T-cell (primary cell): ENCODE measurements around the gene COX15. TPM values are rescaled to one million over a fixed set of nuclear protein-coding genes. Genes with fewer than 3 reads are reported as not detected.
"Not testable (repeated sequence)": the region's sequence is repeated elsewhere in the genome, so short reads cannot be mapped to it uniquely, and the experiment has no call there.

Experiments used
- ATAC-seq, 4 experiments: fragments of 200-7000 bp in 3 of 4; fragments of 150-1000 bp in 1 of 4; cut with Tn5 transposase; replicated peaks in 1 of 4; 1 replicate in 3 of 4; 2 replicates in 1 of 4; pipeline ENCODE4 v1.10.0; 2021; ENCODE audit warnings: moderate library complexity in 3 of 4, mild to moderate bottlenecking in 2 of 4, moderate number of reproducible peaks in 1 of 4
- CTCF ChIA-PET, 2 donors: fragments of 300-600 bp; sonication (Branson Sonifier 250); formaldehyde crosslinking; loops; one replicate each; lab custom pipeline; 2022; ENCODE audit warnings: antibody characterized with exemption in 2 of 2; lab: Charles Lee
- POLR2A ChIA-PET, 2 donors: fragments of 300-600 bp; sonication (Branson Sonifier 250); formaldehyde crosslinking; loops; one replicate each; lab custom pipeline; 2022; ENCODE audit warnings: antibody characterized with exemption in 2 of 2; lab: Charles Lee
- DNase-seq, 35 experiments: peaks; one replicate each; pipeline versions ENCODE4 v3.0.0 to v3.0.0-alpha.2; 2013 to 2023
- H3K27ac ChIP-seq: one replicate; pipeline ENCODE4 v1.5.1; 2013; ENCODE audit warnings: low read length
- H3K27me3 ChIP-seq, 2 experiments: replicated peaks in 1 of 2; 1 replicate in 1 of 2; 2 replicates in 1 of 2; pipeline versions ENCODE4 v1.6.1 to v1.7.0; 2013; ENCODE audit warnings: low read length in 1 of 2, mixed read lengths in 1 of 2; ENCODE audit not compliant: control insufficient read depth in 2 of 2, insufficient read depth in 2 of 2; ENCODE audit errors: extremely low read depth in 1 of 2
- H3K36me3 ChIP-seq, 2 donors: 1 replicate in 1 of 2; 2 replicates in 1 of 2; pipeline versions ENCODE4 v1.6.1 to v1.7.0; 2013; ENCODE audit warnings: low read length in 1 of 2; ENCODE audit not compliant: control insufficient read depth in 2 of 2, insufficient read depth in 1 of 2; ENCODE audit errors: extremely low read depth in 1 of 2
- H3K4me1 ChIP-seq, 2 experiments: 1 replicate in 1 of 2; 2 replicates in 1 of 2; pipeline versions ENCODE4 v1.6.1 to v1.7.0; 2013; ENCODE audit warnings: low read length in 2 of 2, mixed read lengths in 1 of 2; ENCODE audit not compliant: insufficient read depth in 2 of 2, control insufficient read depth in 1 of 2; ENCODE audit errors: extremely low read depth in 1 of 2
- H3K4me3 ChIP-seq, 2 donors: 1 replicate in 1 of 2; 2 replicates in 1 of 2; pipeline versions ENCODE4 v1.5.1 to v1.7.0; 2013; ENCODE audit warnings: mild to moderate bottlenecking in 2 of 2, low read length in 1 of 2, moderate library complexity in 1 of 2; ENCODE audit not compliant: control insufficient read depth in 1 of 2; ENCODE audit errors: extremely low read depth in 1 of 2
- H3K9me3 ChIP-seq: 2 replicates; pipeline ENCODE4 v1.7.0; 2013
- H3K27ac Mint-ChIP-seq, 2 donors: one replicate each; pipeline ENCODE4 v1.8.0; 2020 to 2021; ENCODE audit warnings: mild to moderate bottlenecking in 2 of 2, mixed read lengths in 2 of 2
- H3K27me3 Mint-ChIP-seq, 2 donors: one replicate each; pipeline ENCODE4 v1.8.0; 2021 to 2022; ENCODE audit warnings: mixed read lengths in 2 of 2
- H3K36me3 Mint-ChIP-seq: one replicate; pipeline ENCODE4 v1.8.0; 2021; ENCODE audit warnings: mixed read lengths
- H3K4me1 Mint-ChIP-seq, 3 donors: one replicate each; pipeline ENCODE4 v1.8.0; 2020 to 2022; ENCODE audit warnings: mixed read lengths in 3 of 3, mild to moderate bottlenecking in 1 of 3
- H3K4me3 Mint-ChIP-seq, 3 donors: one replicate each; pipeline ENCODE4 v1.8.0; 2020 to 2022; ENCODE audit warnings: mild to moderate bottlenecking in 3 of 3, mixed read lengths in 3 of 3, moderate library complexity in 3 of 3
- H3K9me3 Mint-ChIP-seq, 3 donors: one replicate each; pipeline ENCODE4 v1.8.0; 2020 to 2022; ENCODE audit warnings: mixed read lengths in 3 of 3
- WGBS: methylation state at CpG from one replicate; pipeline ENCODE4 v1.1.5; 2013; ENCODE audit warnings: missing lambda C conversion rate; ENCODE audit not compliant: insufficient coverage; 5-methylcytosine and 5-hydroxymethylcytosine counted together
- total RNA-seq, 35 experiments: library from RNA in 6 of 35; stranded (reverse) in 6 of 35; fragments of 120-200 nt in 1 of 35; gene quantifications; one replicate each; pipeline versions ENCODE4 v1.2.1 to v1.2.4 and lab custom pipeline; 2013 to 2026

The COX15 gene
- total RNA-seq, 5 donors from 2014 or later (not counting 1 experiment from before 2014, with no cell fraction given) = 18.6 to 36.7 (median 31.5) TPM

DNA sequence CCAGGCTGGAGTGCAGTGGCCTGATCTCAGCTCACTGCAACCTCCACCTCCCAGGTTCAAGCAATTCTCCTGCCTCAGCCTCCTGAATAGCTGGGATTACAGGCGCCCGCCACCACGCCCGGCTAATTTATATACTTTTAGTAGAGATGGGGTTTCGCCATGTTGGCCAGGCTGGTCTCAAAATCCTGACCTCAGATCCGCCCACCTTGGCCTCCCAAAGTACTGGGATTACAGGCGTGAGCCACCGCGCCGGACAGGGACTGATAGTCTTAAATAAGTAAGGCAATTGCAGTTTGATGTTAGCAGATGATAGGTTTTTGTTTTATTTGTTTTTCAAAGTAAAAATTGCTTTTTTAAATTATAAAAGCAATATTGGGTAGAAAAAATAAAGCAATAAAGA, 2.2 kb upstream of the COX15 start:
- H3K27ac Mint-ChIP-seq, POLR2A ChIA-PET, H3K4me3 ChIP-seq, H3K9me3 ChIP-seq, ATAC-seq, H3K27me3 ChIP-seq, H3K9me3 Mint-ChIP-seq, H3K27ac ChIP-seq, DNase-seq, H3K27me3 Mint-ChIP-seq: not testable (repeated sequence)
- Mint-ChIP-seq H3K4me1 (peaks cover 53 to 60% (median 57%) of the 10 kb centered on the region in 3 donors), H3K4me3 (peak overlapping the region in 2 of 3 donors; percentile 69 to 100), H3K36me3 (peaks cover 28% of the 10 kb centered on the region)
- peaks cover 0 to 18% of the 10 kb centered on the region in 2 donors for H3K36me3 ChIP-seq
- WGBS = no CpG with 5 or more reads among the region's 10 CpGs
- CTCF ChIA-PET = interaction anchor here in 1 of 2 donors (0.7 kb wide), 1 partner anchor 298 kb away, joined by 4 read pairs; no protein-coding TSS in a partner anchor
- peaks cover 17 to 22% of the 10 kb centered on the region in 2 experiments for H3K4me1 ChIP-seq

DNA sequence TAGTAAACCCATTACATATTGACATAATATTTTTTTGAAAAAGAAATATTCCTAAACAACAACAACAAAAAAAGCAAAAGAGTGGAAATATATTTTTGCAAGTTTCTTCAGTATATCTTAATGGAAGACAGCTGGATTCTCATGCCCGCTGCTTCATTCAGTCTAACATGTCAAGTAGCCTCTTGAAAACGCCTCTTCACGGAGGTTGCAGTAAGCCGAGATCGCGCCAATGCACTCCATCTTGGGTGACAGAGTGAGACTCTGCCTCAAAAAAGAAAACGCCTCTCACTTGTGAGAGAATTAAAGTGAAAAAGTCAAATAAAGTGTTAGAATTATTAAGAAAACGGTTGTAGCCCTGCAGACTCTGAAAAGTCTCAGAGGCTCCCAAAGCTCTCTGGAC, 1.4 kb upstream of the COX15 start:
- Histone ChIP-seq H3K4me3 (peak overlapping the region in 1 of 2 donors; percentile 75), H3K9me3 (no peaks in the 10 kb centered on the region), H3K36me3 (peaks cover 0 to 18% of the 10 kb centered on the region in 2 donors), H3K4me1 (peaks cover 17 to 22% of the 10 kb centered on the region in 2 experiments), H3K27me3 (no peaks in the 10 kb centered on the region), H3K27ac (no peak overlapping the region)
- CTCF ChIA-PET = interaction anchor here in 1 of 2 donors (1.8 kb wide), 1 partner anchor 10 kb away, joined by 4 read pairs; no protein-coding TSS in a partner anchor
- Mint-ChIP-seq H3K4me1 (peaks cover 51 to 64% (median 58%) of the 10 kb centered on the region in 3 donors), H3K4me3 (peak overlapping the region; percentile 69 to 100 (median 77)), H3K27me3 (no peaks in the 10 kb centered on the region), H3K36me3 (peaks cover 25% of the 10 kb centered on the region), H3K9me3 (no peaks in the 10 kb centered on the region), H3K27ac (no peak overlapping the region)
- POLR2A ChIA-PET = no interaction called here
- WGBS = 96% methylated on average over 6 of the region's 8 CpGs
- ATAC-seq (no peak), DNase-seq (no peak)

DNA sequence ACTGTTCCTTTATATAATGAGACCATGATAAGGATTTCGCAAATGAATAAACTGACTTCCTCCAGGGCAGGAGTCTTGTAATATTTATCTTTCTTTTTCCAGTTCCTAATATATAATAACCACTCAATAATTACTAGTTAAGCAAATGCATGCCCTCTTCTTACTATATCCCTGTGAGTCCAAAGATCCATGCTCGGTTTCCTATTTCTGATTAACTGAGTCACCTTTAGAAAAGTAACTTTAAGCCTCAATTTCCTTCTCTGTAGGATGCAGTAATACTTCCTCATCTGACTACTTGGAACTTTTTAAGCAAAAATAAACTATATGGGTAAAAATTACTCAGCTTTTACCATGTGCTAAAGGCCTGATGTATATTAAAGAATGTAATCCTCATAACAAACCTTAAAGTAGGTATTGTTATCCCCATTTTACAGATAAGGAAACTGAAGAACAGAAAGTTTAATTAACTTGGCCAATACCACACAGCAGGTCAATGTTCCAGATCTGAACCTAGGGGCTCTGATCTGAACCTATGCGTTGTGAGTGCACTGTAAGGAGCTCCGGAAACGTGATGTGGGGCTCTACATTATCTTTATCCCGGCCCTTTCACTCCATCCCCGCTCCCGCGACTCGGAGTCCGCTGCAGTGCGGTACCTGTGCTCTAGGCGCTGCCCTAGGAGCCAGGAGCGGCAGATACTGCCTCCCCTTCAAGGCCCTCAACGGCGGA, 458 bp downstream of the COX15 start:
- Mint-ChIP-seq H3K4me1 (peaks cover 46 to 55% (median 51%) of the 10 kb centered on the region in 3 donors), H3K9me3 (no peaks in the 10 kb centered on the region), H3K27ac (peak overlapping the region; percentile 99), H3K27me3 (no peaks in the 10 kb centered on the region), H3K36me3 (peaks cover 26% of the 10 kb centered on the region), H3K4me3 (peak overlapping the region; percentile 100)
- peaks cover 0 to 19% of the 10 kb centered on the region in 2 donors for H3K36me3 ChIP-seq
- ChIA-PET POLR2A (interaction anchor here (0.5 to 1.1 kb wide), 6 partner anchors 9 to 1596 kb away, joined by 3 to 5 read pairs (median 3); no protein-coding TSS in a partner anchor), CTCF (interaction anchor here in 1 of 2 donors (1.2 to 1.3 kb wide), 3 partner anchors 111 to 301 kb away, joined by 4 to 5 read pairs (median 5); partner anchors contain the start of genes GOT1 and SLC25A28)
- no peaks in the 10 kb centered on the region for H3K9me3 ChIP-seq
- H3K27ac ChIP-seq = peak overlapping the region; percentile 79
- peaks cover 17 to 22% of the 10 kb centered on the region in 2 experiments for H3K4me1 ChIP-seq
- H3K27me3 ChIP-seq = no peaks in the 10 kb centered on the region
- WGBS = 0% methylated on average over 12 of the region's 16 CpGs
- no peak for ATAC-seq
- peak in 1 of 35 experiments; percentile 6 for DNase-seq
- H3K4me3 ChIP-seq = peak overlapping the region; percentile 75 to 85

DNA sequence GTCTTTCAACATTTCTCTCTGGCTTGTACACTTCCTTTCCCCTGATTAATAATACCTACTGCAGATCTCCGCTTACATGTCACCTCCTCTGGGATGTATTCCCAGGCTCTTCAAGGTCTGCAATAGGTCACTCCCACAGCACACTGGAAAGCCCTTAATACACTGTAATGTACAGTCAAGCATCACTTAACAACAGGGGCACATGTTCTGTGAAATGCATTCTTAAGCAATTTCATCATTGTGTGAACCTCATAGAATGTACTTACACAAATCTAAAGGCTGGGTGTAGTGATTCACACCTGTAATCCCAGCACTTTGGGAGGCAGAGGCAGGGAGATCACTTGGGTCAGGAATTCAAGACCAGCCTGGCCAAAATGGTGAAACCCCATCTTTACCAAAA, 1.9 kb downstream of the COX15 start:
- Histone ChIP-seq H3K4me1 (peaks cover 17 to 22% of the 10 kb centered on the region in 2 experiments), H3K9me3 (no peaks in the 10 kb centered on the region)

DNA sequence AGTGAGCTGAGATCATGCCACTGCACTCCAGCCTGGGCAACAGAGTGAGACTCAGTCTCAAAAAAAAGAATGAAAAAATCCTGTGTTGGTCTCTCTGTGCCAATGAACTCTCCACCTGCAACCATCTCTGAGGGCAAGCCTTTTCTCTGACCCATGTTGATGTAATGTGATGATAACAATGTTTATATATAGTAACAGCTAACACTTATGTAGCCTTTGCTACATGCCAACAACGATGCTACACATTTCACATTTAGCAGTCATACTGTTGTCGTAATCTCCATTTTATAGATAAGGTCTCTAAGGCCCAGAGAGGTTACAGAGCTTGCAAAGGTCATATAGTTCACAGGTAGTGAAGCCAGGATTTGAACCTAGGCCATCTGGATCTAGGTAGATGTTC, 11.5 kb downstream of the COX15 start:
- Histone ChIP-seq H3K4me1 (no peaks in the 10 kb centered on the region), H3K27me3 (no peaks in the 10 kb centered on the region), H3K9me3 (no peaks in the 10 kb centered on the region), H3K36me3 (peaks cover 0 to 74% of the 10 kb centered on the region in 2 donors), H3K27ac (no peak overlapping the region), H3K4me3 (no peak overlapping the region)
- no CpG with 5 or more reads among the region's 2 CpGs for WGBS
- H3K4me1 Mint-ChIP-seq = peaks cover 0 to 5% (median 0%) of the 10 kb centered on the region in 3 donors
- CTCF ChIA-PET = interaction anchor here in 1 of 2 donors (1.9 kb wide), 1 partner anchor 10 kb away, joined by 4 read pairs; no protein-coding TSS in a partner anchor
- no peaks in the 10 kb centered on the region for H3K9me3 Mint-ChIP-seq
- peaks cover 60% of the 10 kb centered on the region for H3K36me3 Mint-ChIP-seq
- DNase-seq (no peak), ATAC-seq (no peak)
- no peak overlapping the region for H3K4me3 Mint-ChIP-seq
- H3K27ac Mint-ChIP-seq = no peak overlapping the region
- POLR2A ChIA-PET = no interaction called here
- H3K27me3 Mint-ChIP-seq = no peaks in the 10 kb centered on the region

More for the DNA sequence above, 1.9 kb downstream of the COX15 start:
- Mint-ChIP-seq H3K36me3 (peaks cover 26% of the 10 kb centered on the region), H3K4me3 (no peak overlapping the region), H3K4me1 (peaks cover 33 to 41% (median 38%) of the 10 kb centered on the region in 3 donors), H3K27me3 (no peaks in the 10 kb centered on the region), H3K27ac (no peak overlapping the region), H3K9me3 (no peaks in the 10 kb centered on the region)
- no peak for DNase-seq
- Histone ChIP-seq H3K36me3 (peaks cover 0 to 24% of the 10 kb centered on the region in 2 donors), H3K4me3 (no peak overlapping the region), H3K27me3 (no peaks in the 10 kb centered on the region), H3K27ac (no peak overlapping the region)
- 100% methylated on average over 1 of the region's 1 CpG for WGBS
- ChIA-PET POLR2A (interaction anchor here in 1 of 2 donors (0.6 kb wide), 1 partner anchor 66 kb away, joined by 4 read pairs; no protein-coding TSS in a partner anchor), CTCF (interaction anchor here (0.5 to 1.5 kb wide), 3 partner anchors 9 to 294 kb away, joined by 3 to 4 read pairs (median 3); no protein-coding TSS in a partner anchor)
- ATAC-seq = no peak

DNA sequence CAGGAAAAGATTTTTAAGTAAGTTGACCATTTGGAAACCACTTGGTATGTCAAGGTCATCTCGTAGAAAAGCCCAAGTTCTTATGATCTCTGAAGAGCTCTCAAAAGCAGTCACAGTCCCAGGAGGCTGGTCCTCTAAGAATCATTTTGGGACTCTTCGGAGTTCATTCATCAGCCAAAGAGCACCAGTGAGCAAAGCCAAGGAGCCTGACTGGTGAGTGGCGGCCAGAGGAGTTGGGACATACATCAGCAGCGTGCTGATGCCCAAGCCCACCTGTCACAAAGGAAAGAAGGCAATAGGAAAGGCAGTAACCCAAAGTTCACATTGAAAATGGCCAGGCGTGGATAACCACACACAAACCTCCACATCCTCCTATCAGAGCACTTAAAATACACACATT, 17.5 kb downstream of the COX15 start:
- H3K27me3 ChIP-seq = no peaks in the 10 kb centered on the region
- Mint-ChIP-seq H3K9me3 (no peaks in the 10 kb centered on the region), H3K4me3 (no peak overlapping the region), H3K36me3 (peaks cover 39% of the 10 kb centered on the region), H3K27me3 (no peaks in the 10 kb centered on the region), H3K27ac (no peak overlapping the region), H3K4me1 (no peaks in the 10 kb centered on the region)
- ChIA-PET POLR2A (interaction anchor here in 1 of 2 donors (0.6 kb wide), 1 partner anchor 12 kb away, joined by 3 read pairs; no protein-coding TSS in a partner anchor), CTCF (interaction anchor here (0.7 to 1.0 kb wide), 3 partner anchors 278 to 336 kb away, joined by 3 to 6 read pairs (median 3); no protein-coding TSS in a partner anchor)
- ATAC-seq = no peak
- H3K4me1 ChIP-seq = no peaks in the 10 kb centered on the region
- H3K9me3 ChIP-seq = no peaks in the 10 kb centered on the region
- DNase-seq = no peak
- no peak overlapping the region for H3K27ac ChIP-seq
- WGBS = 92% methylated on average over 3 of the region's 5 CpGs
- peaks cover 0 to 63% of the 10 kb centered on the region in 2 donors for H3K36me3 ChIP-seq
- H3K4me3 ChIP-seq = no peak overlapping the region
